ENCODE data around the gene REEP3. TPM values are rescaled to one million over a fixed set of nuclear protein-coding genes. Genes with fewer than 3 reads are reported as not detected.

The REEP3 gene
- total RNA-seq, 2 experiments from 2014 or later, result 13.6 to 15.1 TPM

DNA sequence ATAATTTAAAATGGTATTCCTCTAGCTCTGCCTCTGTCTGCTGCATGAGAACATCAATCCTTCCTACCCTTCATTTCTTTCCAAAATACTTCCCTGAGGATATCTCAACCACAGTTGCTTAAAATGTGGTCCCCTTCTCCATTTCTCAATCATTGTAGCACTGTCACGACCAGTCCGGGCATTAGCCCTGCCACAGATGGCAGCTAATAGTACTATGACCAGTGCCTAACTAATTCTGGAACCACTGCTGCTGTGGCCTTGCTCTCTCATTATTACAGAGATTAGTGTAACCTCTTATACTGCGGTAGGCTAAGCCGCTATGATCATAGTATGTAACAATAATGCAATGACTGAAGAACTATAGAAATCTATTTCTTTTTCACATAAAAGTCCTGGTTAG lies 66.0 kb downstream of the REEP3 start:
- intact Hi-C loops (cut with micrococcal nuclease), result no loop called here
- ATAC-seq (no peak), DNase-seq (no peak)
- TF ChIP-seq, protein P1, sequence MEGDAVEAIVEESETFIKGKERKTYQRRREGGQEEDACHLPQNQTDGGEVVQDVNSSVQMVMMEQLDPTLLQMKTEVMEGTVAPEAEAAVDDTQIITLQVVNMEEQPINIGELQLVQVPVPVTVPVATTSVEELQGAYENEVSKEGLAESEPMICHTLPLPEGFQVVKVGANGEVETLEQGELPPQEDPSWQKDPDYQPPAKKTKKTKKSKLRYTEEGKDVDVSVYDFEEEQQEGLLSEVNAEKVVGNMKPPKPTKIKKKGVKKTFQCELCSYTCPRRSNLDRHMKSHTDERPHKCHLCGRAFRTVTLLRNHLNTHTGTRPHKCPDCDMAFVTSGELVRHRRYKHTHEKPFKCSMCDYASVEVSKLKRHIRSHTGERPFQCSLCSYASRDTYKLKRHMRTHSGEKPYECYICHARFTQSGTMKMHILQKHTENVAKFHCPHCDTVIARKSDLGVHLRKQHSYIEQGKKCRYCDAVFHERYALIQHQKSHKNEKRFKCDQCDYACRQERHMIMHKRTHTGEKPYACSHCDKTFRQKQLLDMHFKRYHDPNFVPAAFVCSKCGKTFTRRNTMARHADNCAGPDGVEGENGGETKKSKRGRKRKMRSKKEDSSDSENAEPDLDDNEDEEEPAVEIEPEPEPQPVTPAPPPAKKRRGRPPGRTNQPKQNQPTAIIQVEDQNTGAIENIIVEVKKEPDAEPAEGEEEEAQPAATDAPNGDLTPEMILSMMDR (IDR thresholded peaks at IDR 0.05), result no peak
- Mint-ChIP-seq H3K4me1 (ENCODE audit: low read depth) (no peaks in the 10 kb centered on the region), H3K36me3 (ENCODE audit: low read depth) (no peaks in the 10 kb centered on the region), H3K27me3 (no peaks in the 10 kb centered on the region), H3K9me3 (no peaks in the 10 kb centered on the region), H3K27ac (no peak overlapping the region), H3K4me3 (no peak overlapping the region)
- ChIA-PET POLR2A (no interaction called here), CTCF (no interaction called here)

DNA sequence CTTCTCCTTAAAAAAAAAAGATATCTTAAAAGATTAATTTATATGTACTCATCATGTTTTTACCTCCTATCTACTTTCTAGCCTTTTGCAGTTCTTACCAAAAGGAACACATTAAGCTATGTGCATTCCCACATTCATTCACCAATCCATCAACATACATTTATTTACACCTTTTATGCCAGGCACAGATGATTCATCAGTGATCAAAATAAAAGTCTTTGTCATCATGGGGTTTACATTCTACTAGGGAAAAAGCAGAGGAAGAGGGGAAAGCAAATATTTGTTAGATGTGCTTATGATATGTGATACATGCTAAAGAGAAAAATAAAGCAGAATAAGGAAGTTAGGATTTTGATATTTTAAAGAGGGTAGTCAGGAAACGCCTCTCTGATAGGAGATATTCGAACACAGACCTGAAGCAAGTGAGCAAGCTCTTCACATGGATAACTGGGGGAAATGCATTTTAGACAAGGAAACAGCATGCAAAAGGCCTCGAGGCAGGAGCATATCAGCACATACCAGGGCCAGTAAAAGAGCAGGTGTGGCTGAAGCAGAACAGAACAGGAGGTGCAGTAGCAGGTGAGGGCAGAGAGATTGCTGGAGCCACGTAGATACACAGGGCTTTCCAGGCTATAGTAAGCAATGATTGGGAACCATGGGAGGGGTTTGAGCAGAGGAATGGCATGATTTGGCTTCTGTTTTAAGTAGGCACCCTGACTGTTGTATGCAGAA lies 67.4 kb downstream of the REEP3 start:
- DNase-seq, result no peak
- CTCF ChIA-PET, result no interaction called here
- Mint-ChIP-seq H3K4me3 (no peak overlapping the region), H3K36me3 (ENCODE audit: low read depth) (no peaks in the 10 kb centered on the region), H3K27ac (no peak overlapping the region), H3K9me3 (no peaks in the 10 kb centered on the region), H3K27me3 (no peaks in the 10 kb centered on the region), H3K4me1 (ENCODE audit: low read depth) (no peaks in the 10 kb centered on the region)
- TF ChIP-seq, protein P1 (IDR thresholded peaks at IDR 0.05), result no peak
- ATAC-seq, result no peak
- POLR2A ChIA-PET, result no interaction called here
- intact Hi-C loops (cut with micrococcal nuclease), result no loop called here

DNA sequence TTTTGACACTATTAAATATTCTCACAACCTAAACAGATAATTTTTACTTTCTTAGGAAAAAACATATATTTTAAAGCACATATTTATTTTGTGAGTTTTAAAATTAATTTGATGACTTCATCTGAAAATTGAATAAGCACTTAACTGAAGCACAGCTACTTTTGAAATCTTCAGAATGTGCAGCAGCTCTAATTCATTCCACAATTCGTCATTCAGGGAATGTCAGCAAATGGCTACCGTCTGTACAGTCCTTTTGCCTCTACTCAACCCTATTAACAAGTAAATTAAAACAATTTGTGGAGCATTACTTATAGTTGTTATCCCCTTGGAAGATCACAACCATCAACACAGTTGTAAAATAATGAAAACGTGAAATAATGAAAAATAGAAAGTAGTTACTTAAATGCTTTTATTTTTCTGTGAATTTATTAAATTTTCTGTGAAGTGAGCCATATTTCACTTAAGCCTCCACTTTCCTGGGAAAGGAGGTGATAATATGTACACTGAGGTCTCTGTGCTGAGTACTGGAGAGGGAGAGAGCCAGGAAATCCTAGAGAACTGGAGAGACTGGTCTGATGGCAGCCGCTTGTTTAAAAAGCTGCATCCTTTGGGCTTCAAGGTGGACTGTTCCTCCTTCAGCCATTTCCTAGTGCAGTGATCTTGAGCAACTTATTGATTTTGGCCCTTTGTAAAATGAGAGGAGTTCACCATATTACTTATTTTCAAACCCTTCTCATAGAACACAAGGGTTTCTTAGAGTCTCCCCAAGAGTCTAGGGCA lies 70.6 kb downstream of the REEP3 start:
- ChIA-PET POLR2A (interaction anchor here (0.7 kb wide), 2 partner anchors 87 to 430 kb away, joined by 3 to 5 read pairs; no protein-coding TSS in a partner anchor), CTCF (interaction anchor here (0.6 kb wide), 1 partner anchor 133 kb away, joined by 3 read pairs; no protein-coding TSS in a partner anchor)
- TF ChIP-seq, protein P1 (IDR thresholded peaks at IDR 0.05), result no peak
- Mint-ChIP-seq H3K27me3 (no peaks in the 10 kb centered on the region), H3K9me3 (no peaks in the 10 kb centered on the region), H3K36me3 (ENCODE audit: low read depth) (peaks cover 9% of the 10 kb centered on the region), H3K4me1 (ENCODE audit: low read depth) (peaks cover 3% of the 10 kb centered on the region), H3K27ac (no peak overlapping the region), H3K4me3 (no peak overlapping the region)
- ATAC-seq (no peak), DNase-seq (no peak)
- intact Hi-C loops (cut with micrococcal nuclease), result no loop called here

DNA sequence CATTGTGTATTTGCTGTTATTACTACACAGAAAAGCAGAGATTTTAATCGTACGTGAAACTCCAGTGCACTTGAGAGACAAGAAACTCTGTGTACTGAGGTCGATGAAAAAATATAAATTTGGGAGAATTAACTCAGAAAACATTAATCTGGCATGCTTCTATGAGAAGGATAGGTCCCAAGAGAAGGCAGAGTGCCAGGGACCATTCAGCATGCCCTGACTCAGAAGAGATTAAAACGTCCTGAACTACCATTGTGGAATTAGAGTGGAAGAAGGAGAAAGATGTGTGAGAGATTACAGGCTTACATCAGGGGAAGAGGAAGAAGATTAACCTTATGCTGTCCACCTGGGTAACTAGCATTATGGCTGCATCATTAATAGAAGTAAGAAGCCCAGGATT lies 72.4 kb downstream of the REEP3 start:
- DNase-seq (no peak), ATAC-seq (no peak)
- intact Hi-C loops (cut with micrococcal nuclease), result no loop called here
- Mint-ChIP-seq H3K36me3 (ENCODE audit: low read depth) (peaks cover 14% of the 10 kb centered on the region), H3K27ac (no peak overlapping the region), H3K27me3 (no peaks in the 10 kb centered on the region), H3K9me3 (no peaks in the 10 kb centered on the region), H3K4me3 (no peak overlapping the region), H3K4me1 (ENCODE audit: low read depth) (peaks cover 3% of the 10 kb centered on the region)
- TF ChIP-seq, protein P1 (IDR thresholded peaks at IDR 0.05), result no peak
- ChIA-PET POLR2A (no interaction called here), CTCF (no interaction called here)

DNA sequence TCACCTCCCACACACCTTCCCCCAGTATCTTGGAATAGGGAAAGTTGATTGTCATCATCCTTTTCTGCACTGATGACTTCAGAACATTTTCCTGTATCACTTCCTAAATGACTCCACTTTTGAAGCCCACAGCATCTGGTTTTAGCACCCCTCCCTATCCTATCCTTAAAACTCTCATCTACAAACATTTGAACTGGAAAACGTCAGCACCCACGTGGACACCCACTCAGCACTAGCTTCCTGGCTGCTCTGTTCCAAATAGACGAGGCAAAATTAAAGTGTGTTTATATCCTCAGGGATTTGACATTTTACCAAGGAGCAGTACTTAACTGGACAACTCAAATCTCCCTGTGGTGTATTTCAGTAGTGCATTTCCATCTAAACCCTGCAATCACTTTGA lies 73.9 kb downstream of the REEP3 start:
- DNase-seq, result no peak
- TF ChIP-seq, protein P1 (IDR thresholded peaks at IDR 0.05), result no peak
- peaks cover 16% of the 10 kb centered on the region for H3K36me3 Mint-ChIP-seq (ENCODE audit: low read depth)
- intact Hi-C loops (cut with micrococcal nuclease), result no loop called here
- H3K27ac Mint-ChIP-seq, result no peak overlapping the region
- peaks cover 3% of the 10 kb centered on the region for H3K4me1 Mint-ChIP-seq (ENCODE audit: low read depth)
- ChIA-PET POLR2A (interaction anchor here (0.6 kb wide), 1 partner anchor 270 kb away, joined by 3 read pairs; no protein-coding TSS in a partner anchor), CTCF (no interaction called here)
- ATAC-seq, result no peak
- H3K4me3 Mint-ChIP-seq, result no peak overlapping the region
- no peaks in the 10 kb centered on the region for H3K9me3 Mint-ChIP-seq
- no peaks in the 10 kb centered on the region for H3K27me3 Mint-ChIP-seq

All from activated CD8-positive, alpha-beta T cell treated with anti-CD3 and anti-CD28 coated beads for 36 hours (primary cell).